PFSK-1 (cell line): Measurements from ENCODE around the gene SLC38A8.

Experiments used
- FOXP2 ChIP-seq: optimal IDR thresholded peaks from 2 replicates; pipeline ENCODE3; 2011; ENCODE audit warnings: borderline replicate concordance, control low read depth, inconsistent platforms; ENCODE audit not compliant: insufficient read depth; ENCODE audit errors: extremely low read length, extremely low read depth
- POLR2AphosphoS5 ChIP-seq: IDR thresholded peaks from 2 replicates; pipeline ENCODE4 v1.6.1; 2012; ENCODE audit warnings: low read depth, mild to moderate bottlenecking, control low read depth, low read length, moderate library complexity
- SIN3A ChIP-seq: IDR thresholded peaks from 2 replicates; pipeline ENCODE4 v1.6.1; 2012; ENCODE audit warnings: mild to moderate bottlenecking, low read length, moderate library complexity, borderline replicate concordance; ENCODE audit not compliant: insufficient read depth
- TAF1 ChIP-seq: IDR thresholded peaks from 2 replicates; pipeline ENCODE4 v1.6.1; 2012; ENCODE audit warnings: low read length, control low read depth, borderline replicate concordance; ENCODE audit not compliant: insufficient read depth
- TF ChIP-seq, protein P1 (sequence below), 2 experiments: IDR thresholded peaks; 2 replicates each; pipeline versions ENCODE4 v1.6.1 to v1.8.0; 2011 to 2012; ENCODE audit warnings: low read depth in 2 of 2, low read length in 2 of 2, control low read depth in 1 of 2, inconsistent platforms in 1 of 2, mild to moderate bottlenecking in 1 of 2, moderate library complexity in 1 of 2; ENCODE audit not compliant: insufficient read depth in 1 of 2

DNA sequence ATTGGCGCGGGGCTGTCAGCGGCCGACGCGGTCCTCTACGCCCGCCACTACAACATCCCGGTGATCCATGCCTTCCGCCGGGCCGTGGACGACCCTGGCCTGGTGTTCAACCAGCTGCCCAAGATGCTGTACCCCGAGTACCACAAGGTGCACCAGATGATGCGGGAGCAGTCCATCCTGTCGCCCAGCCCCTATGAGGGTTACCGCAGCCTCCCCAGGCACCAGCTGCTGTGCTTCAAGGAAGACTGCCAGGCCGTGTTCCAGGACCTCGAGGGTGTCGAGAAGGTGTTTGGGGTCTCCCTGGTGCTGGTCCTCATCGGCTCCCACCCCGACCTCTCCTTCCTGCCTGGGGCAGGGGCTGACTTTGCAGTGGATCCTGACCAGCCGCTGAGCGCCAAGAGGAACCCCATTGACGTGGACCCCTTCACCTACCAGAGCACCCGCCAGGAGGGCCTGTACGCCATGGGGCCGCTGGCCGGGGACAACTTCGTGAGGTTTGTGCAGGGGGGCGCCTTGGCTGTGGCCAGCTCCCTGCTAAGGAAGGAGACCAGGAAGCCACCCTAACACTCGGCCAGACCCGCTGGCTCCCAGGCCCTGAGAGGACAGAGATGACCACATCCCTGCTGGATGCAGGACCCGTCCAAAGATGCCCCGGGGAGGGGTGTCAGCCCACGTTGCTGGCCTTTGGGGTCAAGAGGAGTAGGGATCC lies 77.0 kb downstream of the SLC38A8 start:
- TF ChIP-seq, protein P1, sequence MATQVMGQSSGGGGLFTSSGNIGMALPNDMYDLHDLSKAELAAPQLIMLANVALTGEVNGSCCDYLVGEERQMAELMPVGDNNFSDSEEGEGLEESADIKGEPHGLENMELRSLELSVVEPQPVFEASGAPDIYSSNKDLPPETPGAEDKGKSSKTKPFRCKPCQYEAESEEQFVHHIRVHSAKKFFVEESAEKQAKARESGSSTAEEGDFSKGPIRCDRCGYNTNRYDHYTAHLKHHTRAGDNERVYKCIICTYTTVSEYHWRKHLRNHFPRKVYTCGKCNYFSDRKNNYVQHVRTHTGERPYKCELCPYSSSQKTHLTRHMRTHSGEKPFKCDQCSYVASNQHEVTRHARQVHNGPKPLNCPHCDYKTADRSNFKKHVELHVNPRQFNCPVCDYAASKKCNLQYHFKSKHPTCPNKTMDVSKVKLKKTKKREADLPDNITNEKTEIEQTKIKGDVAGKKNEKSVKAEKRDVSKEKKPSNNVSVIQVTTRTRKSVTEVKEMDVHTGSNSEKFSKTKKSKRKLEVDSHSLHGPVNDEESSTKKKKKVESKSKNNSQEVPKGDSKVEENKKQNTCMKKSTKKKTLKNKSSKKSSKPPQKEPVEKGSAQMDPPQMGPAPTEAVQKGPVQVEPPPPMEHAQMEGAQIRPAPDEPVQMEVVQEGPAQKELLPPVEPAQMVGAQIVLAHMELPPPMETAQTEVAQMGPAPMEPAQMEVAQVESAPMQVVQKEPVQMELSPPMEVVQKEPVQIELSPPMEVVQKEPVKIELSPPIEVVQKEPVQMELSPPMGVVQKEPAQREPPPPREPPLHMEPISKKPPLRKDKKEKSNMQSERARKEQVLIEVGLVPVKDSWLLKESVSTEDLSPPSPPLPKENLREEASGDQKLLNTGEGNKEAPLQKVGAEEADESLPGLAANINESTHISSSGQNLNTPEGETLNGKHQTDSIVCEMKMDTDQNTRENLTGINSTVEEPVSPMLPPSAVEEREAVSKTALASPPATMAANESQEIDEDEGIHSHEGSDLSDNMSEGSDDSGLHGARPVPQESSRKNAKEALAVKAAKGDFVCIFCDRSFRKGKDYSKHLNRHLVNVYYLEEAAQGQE (IDR thresholded peaks at IDR 0.05; ENCODE audit: insufficient read depth in 1 of 2, low read depth in 2 of 2, low read length in 2 of 2): no peak
- TF ChIP-seq POLR2AphosphoS5 (no peak), TAF1 (no peak), SIN3A (no peak), FOXP2 (no peak)
